ENCODE results near the gene SPOCD1.

The SPOCD1 gene

GRCh38 chr1:31747304-31747703, 68.5 kb downstream of the SPOCD1 start:
- H3K36me3 ChIP-seq, result peaks cover 4% of the 10 kb centered on the region; the same call in 1 of the 2 replicates
- no peaks in the 10 kb centered on the region for H3K9me3 ChIP-seq
- H3K27me3 ChIP-seq, result no peaks in the 10 kb centered on the region
- peaks cover 7% of the 10 kb centered on the region; the same call in 1 of the 2 replicates for H3K4me1 ChIP-seq
- no peak for DNase-seq
- no peak overlapping the region for H3K4me3 ChIP-seq (ENCODE audit: low read depth, low read length)
- no peak for TF ChIP-seq CTCF (IDR thresholded peaks at IDR 0.05; ENCODE audit: low read depth, low read length)

GRCh38 chr1:31746687-31747086, 69.1 kb downstream of the SPOCD1 start:
- H3K4me3 ChIP-seq (ENCODE audit: low read depth, low read length), result no peak overlapping the region
- H3K36me3 ChIP-seq, result peaks cover 4% of the 10 kb centered on the region; the same call in 1 of the 2 replicates
- no peak for TF ChIP-seq CTCF (IDR thresholded peaks at IDR 0.05; ENCODE audit: low read depth, low read length)
- H3K9me3 ChIP-seq, result no peaks in the 10 kb centered on the region
- H3K27me3 ChIP-seq, result no peaks in the 10 kb centered on the region
- DNase-seq, result no peak
- H3K4me1 ChIP-seq, result peaks cover 7% of the 10 kb centered on the region; the same call in 1 of the 2 replicates

- DNase-seq, result no peak
- H3K4me1 ChIP-seq, result peaks cover 7% of the 10 kb centered on the region; the same call in 1 of the 2 replicates
- H3K9me3 ChIP-seq, result no peaks in the 10 kb centered on the region
- H3K27me3 ChIP-seq, result no peaks in the 10 kb centered on the region
- H3K36me3 ChIP-seq, result peaks cover 4% of the 10 kb centered on the region; the same call in 1 of the 2 replicates
- TF ChIP-seq CTCF (IDR thresholded peaks at IDR 0.05; ENCODE audit: low read depth, low read length), result no peak
- no peak overlapping the region for H3K4me3 ChIP-seq (ENCODE audit: low read depth, low read length)
Measured at GRCh38 chr1:31745946-31746670, 69.7 kb downstream of the SPOCD1 start.

GRCh38 chr1:31745096-31745945, 70.5 kb downstream of the SPOCD1 start:
- Histone ChIP-seq H3K27me3 (no peaks in the 10 kb centered on the region), H3K4me1 (peaks cover 7% of the 10 kb centered on the region; the same call in 1 of the 2 replicates), H3K9me3 (no peaks in the 10 kb centered on the region), H3K4me3 (ENCODE audit: low read depth, low read length) (no peak overlapping the region), H3K36me3 (peaks cover 4% of the 10 kb centered on the region; the same call in 1 of the 2 replicates)
- peak; percentile 73 for DNase-seq
- peak; percentile 71 for TF ChIP-seq CTCF (IDR thresholded peaks at IDR 0.05; ENCODE audit: low read depth, low read length)

GRCh38 chr1:31744165-31744888, 71.5 kb downstream of the SPOCD1 start:
- Histone ChIP-seq H3K4me3 (ENCODE audit: low read depth, low read length) (no peak overlapping the region), H3K9me3 (no peaks in the 10 kb centered on the region), H3K27me3 (no peaks in the 10 kb centered on the region), H3K36me3 (peaks cover 7% of the 10 kb centered on the region; the same call in 1 of the 2 replicates), H3K4me1 (peaks cover 7% of the 10 kb centered on the region; the same call in 1 of the 2 replicates)
- no peak for DNase-seq
- TF ChIP-seq CTCF (IDR thresholded peaks at IDR 0.05; ENCODE audit: low read depth, low read length), result no peak
